Spleen (tissue), 11 donors: Measurements from ENCODE around the gene NARS2. TPM values are rescaled to one million over a fixed set of nuclear protein-coding genes. Genes with fewer than 3 reads are reported as not detected.

ENCODE experiments used
- DNase-seq: peaks from one replicate; pipeline ENCODE4 v3.0.0-alpha.2; 2020
- H3K27ac ChIP-seq, 8 donors: fragments of 200-600 bp; sonication (generic) in 7 of 8; 1 replicate in 4 of 8; 2 replicates in 4 of 8; pipeline versions ENCODE4 v1.5.0 to v1.8.0; 2016 to 2021; ENCODE audit warnings: inconsistent platforms in 4 of 8, mild to moderate bottlenecking in 4 of 8, moderate library complexity in 1 of 8
- H3K27me3 ChIP-seq, 7 donors: fragments of 200-600 bp; sonication (generic) in 6 of 7; replicated peaks in 1 of 7; 1 replicate in 4 of 7; 2 replicates in 3 of 7; pipeline versions ENCODE4 v1.5.0 to v1.8.0; 2016 to 2021; ENCODE audit warnings: inconsistent platforms in 3 of 7, mild to moderate bottlenecking in 1 of 7
- H3K36me3 ChIP-seq, 6 donors: fragments of 200-600 bp; sonication (generic) in 5 of 6; 1 replicate in 4 of 6; 2 replicates in 2 of 6; pipeline versions ENCODE4 v1.5.0 to v1.8.0; 2016 to 2021; ENCODE audit warnings: inconsistent platforms in 2 of 6
- H3K4me1 ChIP-seq, 6 donors: fragments of 200-600 bp; sonication (generic) in 5 of 6; 1 replicate in 3 of 6; 2 replicates in 3 of 6; pipeline versions ENCODE4 v1.5.0 to v1.8.0; 2016 to 2021; ENCODE audit warnings: inconsistent platforms in 3 of 6
- H3K4me3 ChIP-seq, 8 donors: fragments of 200-600 bp; sonication (generic) in 7 of 8; 1 replicate in 4 of 8; 2 replicates in 4 of 8; pipeline versions ENCODE4 v1.5.0 to v1.8.0; 2016 to 2021; ENCODE audit warnings: inconsistent platforms in 4 of 8, mild to moderate bottlenecking in 4 of 8, moderate library complexity in 2 of 8
- H3K9me3 ChIP-seq, 8 donors: fragments of 200-600 bp; sonication (generic) in 7 of 8; 1 replicate in 4 of 8; 2 replicates in 4 of 8; pipeline versions ENCODE4 v1.5.0 to v1.8.0; 2016 to 2021; ENCODE audit warnings: inconsistent platforms in 4 of 8
- CTCF ChIP-seq, 11 experiments: fragments of 200-600 bp in 7 of 11; fragments of 450-650 bp in 4 of 11; sonication (generic) in 4 of 11; IDR thresholded peaks in 8 of 11; conservative IDR thresholded peaks in 3 of 11; 1 replicate in 7 of 11; 2 replicates in 4 of 11; pipeline versions ENCODE4 v1.4.0 to v1.8.0; 2016 to 2021; ENCODE audit warnings: antibody characterized with exemption in 11 of 11, inconsistent platforms in 4 of 11, mild to moderate bottlenecking in 1 of 11
- POLR2A ChIP-seq, 3 donors: fragments of 450-650 bp; IDR thresholded peaks; one replicate each; pipeline ENCODE4 v1.5.1; 2017; ENCODE audit warnings: antibody characterized with exemption in 3 of 3, mild to moderate bottlenecking in 1 of 3
- POLR2AphosphoS5 ChIP-seq, 3 donors: sonication (generic); formaldehyde crosslinking; IDR thresholded peaks; one replicate each; pipeline ENCODE4 v1.5.1; 2017; ENCODE audit warnings: antibody characterized with exemption in 3 of 3
- WGBS, 5 donors: extraction: QIAGEN DNeasy Blood & Tissue Kit in 3 of 5; methylation state at CpG; one replicate each; pipeline versions ENCODE4 v1.1.5 to v1.1.7; 2013 to 2018; 5-methylcytosine and 5-hydroxymethylcytosine counted together
- intact Hi-C: fragments of 100-400 bp; cut with DNase I; formaldehyde crosslinking; loops from one replicate; pipeline ENCODE4 v1.15.0; 2023; ENCODE audit warnings: low total_unique reads
- polyA plus RNA-seq, 3 donors: library from polyadenylated mRNA; stranded (reverse); fragments of 200-250 nt; gene quantifications; one replicate each; pipeline ENCODE4 v1.2.1, GENCODE V29; 2013
- total RNA-seq, 7 donors: library from RNA; depleted of rRNA in 3 of 7; stranded (reverse); fragments of >200 nt in 3 of 7; fragmentation: NEBNext Ultra II Directional in 4 of 7; extraction: Animal tissue kit (Norgen Biotek cat#: 25700) in 4 of 7; gene quantifications; one replicate each; pipeline versions ENCODE4 v1.1.0 to v1.2.1, GENCODE V29; 2016 to 2021
- donor health status: healthy with polysubstance abuse.
- donor health status: DM: no; HTN: no; CAD: no; lungs with moderate emphysema.
- donor health status: DM: no; HTN: no; CAD: no.
- donor health status: Bipolar disorder and iron deficiency.
- donor health status: healthy.
- donor health status: DM: no; HTN: no; CAD: no.
- donor health status: DM: yes; HTN: yes; CAD: no.

The NARS2 gene
- total and polyA plus RNA-seq, 10 donors, result 11.2 to 19.7 (median 14.6) TPM

GRCh38 chr11:78504708-78505107 lies 70.0 kb downstream of the NARS2 start:
- DNase-seq, result no peak
- Histone ChIP-seq H3K27me3 (no peaks in the 10 kb centered on the region), H3K36me3 (no peaks in the 10 kb centered on the region), H3K4me1 (peaks cover 0 to 7% (median 2%) of the 10 kb centered on the region in 6 donors), H3K4me3 (no peak overlapping the region), H3K27ac (no peak overlapping the region), H3K9me3 (peaks cover 0 to 5% (median 3%) of the 10 kb centered on the region in 8 donors)
- intact Hi-C loops, result no loop called here
- TF ChIP-seq POLR2A (IDR thresholded peaks at IDR 0.05) (no peak), CTCF (IDR thresholded peaks at IDR 0.05 in 8 of 11, conservative IDR thresholded peaks at IDR 0.05 in 3 of 11) (no peak), POLR2AphosphoS5 (IDR thresholded peaks at IDR 0.05) (no peak)
- WGBS, 5 donors, result 53 to 75% (median 59%) methylated on average over 4 of the region's 4 CpGs

GRCh38 chr11:78504181-78504580 lies 70.5 kb downstream of the NARS2 start:
- H3K9me3 ChIP-seq, result no peaks in the 10 kb centered on the region
- 51 to 63% (median 59%) methylated on average over 2 of the region's 2 CpGs for WGBS, 5 donors
- H3K27me3 ChIP-seq, result no peaks in the 10 kb centered on the region
- no peaks in the 10 kb centered on the region for H3K36me3 ChIP-seq
- H3K27ac ChIP-seq, result no peak overlapping the region
- DNase-seq, result no peak
- peaks cover 0 to 7% (median 2%) of the 10 kb centered on the region in 6 donors for H3K4me1 ChIP-seq
- intact Hi-C loops, result no loop called here
- H3K4me3 ChIP-seq, result no peak overlapping the region
- TF ChIP-seq CTCF (IDR thresholded peaks at IDR 0.05 in 8 of 11, conservative IDR thresholded peaks at IDR 0.05 in 3 of 11), result no peak
- TF ChIP-seq POLR2A (IDR thresholded peaks at IDR 0.05), result no peak
- TF ChIP-seq POLR2AphosphoS5 (IDR thresholded peaks at IDR 0.05), result no peak

GRCh38 chr11:78499971-78500370 lies 74.7 kb downstream of the NARS2 start:
- Histone ChIP-seq H3K4me1 (peaks cover 0 to 7% (median 2%) of the 10 kb centered on the region in 6 donors), H3K27ac (no peak overlapping the region), H3K36me3 (no peaks in the 10 kb centered on the region), H3K9me3 (no peaks in the 10 kb centered on the region), H3K4me3 (no peak overlapping the region), H3K27me3 (no peaks in the 10 kb centered on the region)
- intact Hi-C loops, result no loop called here
- DNase-seq, result no peak
- TF ChIP-seq CTCF (IDR thresholded peaks at IDR 0.05 in 8 of 11, conservative IDR thresholded peaks at IDR 0.05 in 3 of 11) (no peak), POLR2A (IDR thresholded peaks at IDR 0.05) (no peak), POLR2AphosphoS5 (IDR thresholded peaks at IDR 0.05) (no peak)

GRCh38 chr11:78497293-78497692 lies 77.4 kb downstream of the NARS2 start:
- DNase-seq, result no peak
- intact Hi-C loops, result no loop called here
- H3K27ac ChIP-seq, result peak overlapping the region in 5 of 8 donors; percentile 16 to 37 (median 19)
- H3K9me3 ChIP-seq, result no peaks in the 10 kb centered on the region
- no peak for TF ChIP-seq POLR2AphosphoS5 (IDR thresholded peaks at IDR 0.05)
- TF ChIP-seq POLR2A (IDR thresholded peaks at IDR 0.05), result no peak
- TF ChIP-seq CTCF (IDR thresholded peaks at IDR 0.05 in 8 of 11, conservative IDR thresholded peaks at IDR 0.05 in 3 of 11), result no peak
- peaks cover 0 to 8% (median 0%) of the 10 kb centered on the region in 6 donors for H3K36me3 ChIP-seq
- H3K27me3 ChIP-seq, result no peaks in the 10 kb centered on the region
- no peak overlapping the region for H3K4me3 ChIP-seq
- no peaks in the 10 kb centered on the region for H3K4me1 ChIP-seq
